SU-DHL-6 (cell line): Measurements from ENCODE around the gene MEX3D.

Experiments used
- H2AFZ ChIP-seq: fragments of 200-600 bp; sonication (generic); 2 replicates; pipeline ENCODE4 v1.6.1; 2014; ENCODE audit warnings: low read depth, mild to moderate bottlenecking, moderate library complexity, mixed read lengths, antibody characterized with exemption, low read length; ENCODE audit not compliant: severe bottlenecking
- H3F3A ChIP-seq: fragments of 200-600 bp; shearing (Covaris generic); 2 replicates; pipeline ENCODE4 v1.6.0; 2016; ENCODE audit warnings: antibody characterized with exemption, mild to moderate bottlenecking; ENCODE audit not compliant: insufficient read depth
- H3K27ac ChIP-seq: fragments of 200-600 bp; sonication (generic); 2 replicates; pipeline ENCODE4 v1.5.1; 2016; ENCODE audit warnings: low read depth, mild to moderate bottlenecking, low read length, moderate library complexity, mixed read lengths
- H3K27me3 ChIP-seq: fragments of 200-600 bp; sonication (generic), shearing (Covaris generic); 2 replicates; pipeline ENCODE4 v1.6.0; 2014; ENCODE audit warnings: mild to moderate bottlenecking, low read length
- H3K36me3 ChIP-seq: fragments of 200-600 bp; sonication (generic); 2 replicates; pipeline ENCODE4 v1.6.1; 2014; ENCODE audit warnings: mild to moderate bottlenecking, low read length, mixed read lengths
- H3K4me2 ChIP-seq: fragments of 300-600, 200-600 bp; shearing (Covaris generic), sonication (generic); 2 replicates; pipeline ENCODE4 v1.6.0; 2014; ENCODE audit warnings: low read length, low read depth, mild to moderate bottlenecking; ENCODE audit not compliant: poor library complexity, severe bottlenecking
- H3K4me3 ChIP-seq: fragments of 200-600 bp; sonication (generic); 2 replicates; pipeline ENCODE4 v1.5.1; 2014; ENCODE audit warnings: antibody characterized with exemption, low read length, mild to moderate bottlenecking, mixed read lengths; ENCODE audit not compliant: insufficient read depth, poor library complexity, severe bottlenecking
- H3K79me2 ChIP-seq: fragments of 200-600 bp; sonication (generic); 2 replicates; pipeline ENCODE4 v1.6.1; 2014; ENCODE audit warnings: mild to moderate bottlenecking, low read length, moderate library complexity; ENCODE audit not compliant: insufficient read depth
- H3K9ac ChIP-seq: fragments of 200-600 bp; sonication (generic); 2 replicates; pipeline ENCODE4 v1.7.0; 2014; ENCODE audit warnings: mild to moderate bottlenecking, low read length
- H3K9me2 ChIP-seq: fragments of 200-600 bp; sonication (generic); replicated peaks from 2 replicates; pipeline ENCODE4 v1.6.1; 2014; ENCODE audit warnings: low read length; ENCODE audit not compliant: insufficient read depth
- H3K9me3 ChIP-seq: fragments of 200-600 bp; sonication (generic); 2 replicates; pipeline ENCODE4 v1.6.1; 2014; ENCODE audit warnings: low read length, mixed read lengths; ENCODE audit not compliant: insufficient read depth
- H4K20me1 ChIP-seq: fragments of 200-600 bp; sonication (generic); 2 replicates; pipeline ENCODE4 v1.6.1; 2014; ENCODE audit warnings: low read depth, mild to moderate bottlenecking, antibody characterized with exemption, low read length, moderate library complexity, mixed read lengths
- EZH2phosphoT487 ChIP-seq: fragments of 200-600 bp; sonication (generic), shearing (Covaris generic); conservative IDR thresholded peaks from 2 replicates; pipeline ENCODE4 v1.6.1; 2018; ENCODE audit warnings: mild to moderate bottlenecking, antibody characterized with exemption, low read length, moderate library complexity, mixed read lengths
- TF ChIP-seq, protein P1 (sequence below): fragments of 200-600 bp; sonication (generic); IDR thresholded peaks from one replicate; pipeline ENCODE4 v1.5.1; 2017; ENCODE audit warnings: antibody characterized with exemption, mild to moderate bottlenecking, low read length, moderate library complexity; ENCODE audit not compliant: insufficient read depth, poor library complexity, severe bottlenecking

Gene MEX3D

DNA sequence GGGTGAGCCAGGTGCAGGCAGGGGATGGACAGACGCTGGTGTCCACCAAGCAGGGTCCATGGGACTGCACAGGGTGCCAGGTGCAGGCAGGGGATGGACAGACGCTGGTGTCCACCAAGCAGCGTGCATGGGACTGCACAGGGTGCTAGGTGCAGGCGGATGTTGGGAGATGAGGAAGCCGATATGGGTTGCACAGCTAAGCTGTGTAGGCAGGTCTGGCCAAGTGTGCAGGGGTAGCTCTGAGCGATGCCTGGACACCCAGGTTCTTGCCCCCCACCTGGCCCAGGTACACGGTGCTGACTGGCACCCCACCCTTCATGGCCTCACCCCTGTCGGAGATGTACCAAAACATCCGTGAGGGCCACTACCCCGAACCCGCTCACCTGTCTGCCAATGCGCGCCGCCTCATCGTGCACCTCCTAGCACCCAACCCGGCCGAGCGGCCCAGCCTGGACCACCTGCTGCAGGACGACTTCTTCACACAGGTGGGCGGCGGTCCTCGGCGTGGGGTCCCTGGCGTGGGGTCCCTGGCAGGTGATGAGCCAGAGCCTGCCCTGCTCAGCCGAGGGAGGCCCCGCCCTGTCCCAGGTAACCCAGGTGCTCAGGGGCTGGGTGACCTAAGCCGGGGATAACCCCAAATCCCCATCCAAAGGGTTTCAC lies 40.3 kb downstream of the MEX3D start:
- H3K27ac ChIP-seq, result no peak overlapping the region
- no peak overlapping the region for H3K4me2 ChIP-seq
- H3K9me3 ChIP-seq, result no peaks in the 10 kb centered on the region
- TF ChIP-seq, protein P1, sequence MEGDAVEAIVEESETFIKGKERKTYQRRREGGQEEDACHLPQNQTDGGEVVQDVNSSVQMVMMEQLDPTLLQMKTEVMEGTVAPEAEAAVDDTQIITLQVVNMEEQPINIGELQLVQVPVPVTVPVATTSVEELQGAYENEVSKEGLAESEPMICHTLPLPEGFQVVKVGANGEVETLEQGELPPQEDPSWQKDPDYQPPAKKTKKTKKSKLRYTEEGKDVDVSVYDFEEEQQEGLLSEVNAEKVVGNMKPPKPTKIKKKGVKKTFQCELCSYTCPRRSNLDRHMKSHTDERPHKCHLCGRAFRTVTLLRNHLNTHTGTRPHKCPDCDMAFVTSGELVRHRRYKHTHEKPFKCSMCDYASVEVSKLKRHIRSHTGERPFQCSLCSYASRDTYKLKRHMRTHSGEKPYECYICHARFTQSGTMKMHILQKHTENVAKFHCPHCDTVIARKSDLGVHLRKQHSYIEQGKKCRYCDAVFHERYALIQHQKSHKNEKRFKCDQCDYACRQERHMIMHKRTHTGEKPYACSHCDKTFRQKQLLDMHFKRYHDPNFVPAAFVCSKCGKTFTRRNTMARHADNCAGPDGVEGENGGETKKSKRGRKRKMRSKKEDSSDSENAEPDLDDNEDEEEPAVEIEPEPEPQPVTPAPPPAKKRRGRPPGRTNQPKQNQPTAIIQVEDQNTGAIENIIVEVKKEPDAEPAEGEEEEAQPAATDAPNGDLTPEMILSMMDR, result no peak
- no peak for TF ChIP-seq EZH2phosphoT487
- no peak overlapping the region for H3K4me3 ChIP-seq
- H2AFZ ChIP-seq, result no peak overlapping the region
- H3K9me2 ChIP-seq, result no peaks in the 10 kb centered on the region
- H3K79me2 ChIP-seq, result no peaks in the 10 kb centered on the region
- no peaks in the 10 kb centered on the region for H3F3A ChIP-seq
- no peaks in the 10 kb centered on the region for H3K27me3 ChIP-seq
- H4K20me1 ChIP-seq, result no peaks in the 10 kb centered on the region
- no peaks in the 10 kb centered on the region for H3K36me3 ChIP-seq
- H3K9ac ChIP-seq, result no peak overlapping the region

DNA sequence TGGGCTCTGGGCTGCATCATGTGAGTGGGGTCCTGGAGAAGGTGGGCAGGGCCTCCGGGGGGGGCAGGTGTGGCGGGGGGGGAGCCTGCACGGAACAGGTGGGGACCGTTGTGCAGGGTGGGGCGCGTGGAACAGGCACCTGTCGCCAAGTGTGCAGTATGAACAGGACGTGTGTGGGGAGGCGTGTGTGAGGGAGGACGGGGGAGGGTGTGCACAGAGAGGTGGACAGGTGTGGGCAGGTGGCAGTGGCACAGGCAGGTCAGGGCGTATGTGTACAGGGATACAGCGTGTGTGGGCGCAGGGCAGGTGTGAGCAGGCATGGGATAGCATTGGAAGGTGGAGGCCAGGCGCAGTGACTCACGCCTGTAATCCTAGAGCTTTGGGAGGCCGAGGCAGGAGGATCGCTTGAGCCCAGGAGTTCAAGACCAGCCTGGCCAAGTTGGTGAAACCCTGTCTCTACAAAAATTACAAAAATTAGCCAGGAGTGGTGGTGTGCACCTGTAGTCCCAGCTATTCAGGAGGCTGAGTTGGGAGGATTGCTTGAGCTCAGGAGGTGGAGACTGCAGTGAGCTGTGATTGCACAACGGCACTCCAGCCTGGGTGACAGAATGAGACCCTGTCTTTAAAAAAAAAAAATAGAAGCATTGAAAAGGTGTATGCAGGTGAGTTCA lies 41.0 kb downstream of the MEX3D start:
- Histone ChIP-seq H2AFZ (no peak overlapping the region), H3K9ac (no peak overlapping the region), H3K27me3 (no peaks in the 10 kb centered on the region)

DNA sequence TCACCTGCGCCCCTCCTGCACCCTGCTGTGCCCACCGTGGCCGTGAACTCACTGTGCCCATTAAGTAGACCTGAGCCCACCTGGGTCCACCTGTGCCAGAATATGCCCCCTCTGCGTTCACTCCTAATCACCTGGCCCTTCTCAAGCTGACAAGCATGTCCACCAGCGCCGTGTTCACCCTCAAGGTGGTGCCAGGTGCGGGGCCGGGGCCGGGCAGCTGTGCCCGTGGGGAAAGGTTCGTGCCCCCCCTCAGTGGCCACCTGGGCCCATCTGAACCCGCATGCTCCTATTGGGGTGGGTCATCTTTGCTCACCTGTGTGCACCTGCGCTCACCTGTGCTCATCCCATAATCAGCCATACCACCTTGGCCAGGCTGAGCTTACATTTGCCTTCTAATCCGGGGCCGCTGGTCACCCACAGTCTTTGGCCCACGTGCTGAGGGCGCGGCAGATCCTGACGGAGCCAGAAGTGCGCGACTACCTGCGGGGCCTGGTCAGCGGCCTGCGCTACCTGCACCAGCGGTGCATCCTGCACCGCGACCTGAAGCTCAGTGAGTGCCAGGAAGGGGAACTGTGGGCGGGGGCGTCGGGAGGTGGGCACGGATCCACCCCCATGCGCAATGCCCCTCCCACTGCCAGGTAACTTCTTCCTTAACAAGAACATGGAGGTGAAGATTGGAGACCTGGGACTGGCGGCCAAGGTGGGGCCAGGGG lies 41.9 kb downstream of the MEX3D start:
- Histone ChIP-seq H3K27me3 (no peaks in the 10 kb centered on the region), H3F3A (no peaks in the 10 kb centered on the region), H3K9me2 (no peaks in the 10 kb centered on the region), H3K4me3 (no peak overlapping the region), H2AFZ (no peak overlapping the region), H3K36me3 (no peaks in the 10 kb centered on the region), H3K79me2 (no peaks in the 10 kb centered on the region), H3K9me3 (no peaks in the 10 kb centered on the region), H3K27ac (no peak overlapping the region), H4K20me1 (no peaks in the 10 kb centered on the region), H3K4me2 (no peak overlapping the region), H3K9ac (no peak overlapping the region)
- no peak for TF ChIP-seq EZH2phosphoT487
- TF ChIP-seq, protein P1, result no peak

More for the DNA sequence above, 41.0 kb downstream of the MEX3D start:
- no peaks in the 10 kb centered on the region for H3K9me2 ChIP-seq
- no peaks in the 10 kb centered on the region for H3K79me2 ChIP-seq
- H3K9me3 ChIP-seq, result no peaks in the 10 kb centered on the region
- H3K4me2 ChIP-seq, result no peak overlapping the region
- no peaks in the 10 kb centered on the region for H4K20me1 ChIP-seq
- no peak overlapping the region for H3K4me3 ChIP-seq
- H3F3A ChIP-seq, result no peaks in the 10 kb centered on the region
- no peaks in the 10 kb centered on the region for H3K36me3 ChIP-seq
- no peak for TF ChIP-seq EZH2phosphoT487
- TF ChIP-seq, protein P1, result no peak
- no peak overlapping the region for H3K27ac ChIP-seq
